Astrocyte (in vitro differentiated cells and primary cell): ENCODE data around the gene ANKH. TPM values are rescaled to one million over a fixed set of nuclear protein-coding genes. Genes with fewer than 3 reads are reported as not detected.

Experiments used
- DNase-seq: peaks from one replicate; pipeline ENCODE4 v3.0.0-alpha.2; 2010; ENCODE audit warnings: low read depth
- FAIRE-seq: peaks from 2 replicates; lab custom pipeline; 2011; peaks lifted over from hg19 to GRCh38; lab: Jason Lieb, UNC
- H2AFZ ChIP-seq: 2 replicates; pipeline ENCODE4 v1.6.0; 2012; ENCODE audit warnings: low read depth, low read length, inconsistent platforms
- H3K27ac ChIP-seq: 2 replicates; pipeline ENCODE4 v1.5.1; 2011; ENCODE audit warnings: low read depth, low read length, inconsistent platforms
- H3K27me3 ChIP-seq: 2 replicates; pipeline ENCODE4 v1.6.0; 2011; ENCODE audit warnings: low read length, inconsistent platforms; ENCODE audit not compliant: insufficient read depth
- H3K36me3 ChIP-seq: 2 replicates; pipeline ENCODE4 v1.5.1; 2011; ENCODE audit warnings: low read length, inconsistent platforms; ENCODE audit not compliant: insufficient read depth
- H3K4me1 ChIP-seq: 2 replicates; pipeline ENCODE4 v1.5.1; 2011; ENCODE audit warnings: low read length, inconsistent platforms; ENCODE audit not compliant: insufficient read depth
- H3K4me2 ChIP-seq: 2 replicates; pipeline ENCODE4 v1.6.0; 2012; ENCODE audit warnings: low read length, inconsistent platforms
- H3K4me3 ChIP-seq: 2 replicates; pipeline ENCODE4 v1.5.1; 2011; ENCODE audit warnings: low read depth, mild to moderate bottlenecking, low read length, inconsistent platforms; ENCODE audit not compliant: insufficient read depth
- H3K79me2 ChIP-seq: 2 replicates; pipeline ENCODE4 v1.6.0; 2012; ENCODE audit warnings: mild to moderate bottlenecking, low read length, inconsistent platforms; ENCODE audit not compliant: insufficient read depth
- H3K9ac ChIP-seq: 2 replicates; pipeline ENCODE4 v1.6.0; 2012; ENCODE audit warnings: mild to moderate bottlenecking, low read length, inconsistent platforms
- H3K9me3 ChIP-seq: 2 replicates; pipeline ENCODE4 v1.5.1; 2012; ENCODE audit warnings: low read depth, mild to moderate bottlenecking, low read length, inconsistent platforms; ENCODE audit not compliant: insufficient read depth
- H4K20me1 ChIP-seq: 2 replicates; pipeline ENCODE4 v1.6.0; 2012; ENCODE audit warnings: low read length, inconsistent platforms; ENCODE audit not compliant: insufficient read depth
- H3K27ac Mint-ChIP-seq: one replicate; pipeline ENCODE4 v1.8.0; 2021; ENCODE audit warnings: mild to moderate bottlenecking, mixed read lengths; ENCODE audit not compliant: unreplicated experiment
- H3K27me3 Mint-ChIP-seq: one replicate; pipeline ENCODE4 v1.8.0; 2021; ENCODE audit warnings: low read depth, mixed read lengths; ENCODE audit not compliant: unreplicated experiment
- H3K36me3 Mint-ChIP-seq: one replicate; pipeline ENCODE4 v1.8.0; 2021; ENCODE audit warnings: low read depth, mixed read lengths; ENCODE audit not compliant: unreplicated experiment
- H3K4me1 Mint-ChIP-seq: one replicate; pipeline ENCODE4 v1.8.0; 2021; ENCODE audit warnings: low read depth, mixed read lengths; ENCODE audit not compliant: unreplicated experiment
- H3K4me3 Mint-ChIP-seq: one replicate; pipeline ENCODE4 v1.8.0; 2021; ENCODE audit warnings: mild to moderate bottlenecking, moderate library complexity, mixed read lengths; ENCODE audit not compliant: unreplicated experiment
- H3K9me3 Mint-ChIP-seq: one replicate; pipeline ENCODE4 v1.8.0; 2021; ENCODE audit warnings: mild to moderate bottlenecking, mixed read lengths; ENCODE audit not compliant: unreplicated experiment
- CTCF ChIP-seq: IDR thresholded peaks from 2 replicates; pipeline ENCODE4 v1.5.1; 2011; ENCODE audit warnings: low read depth, mild to moderate bottlenecking, inconsistent platforms, low read length, moderate library complexity; ENCODE audit not compliant: insufficient read depth
- EZH2 ChIP-seq: IDR thresholded peaks from 2 replicates; pipeline ENCODE4 v1.6.1; 2012; ENCODE audit warnings: mild to moderate bottlenecking, low read length, inconsistent platforms; ENCODE audit not compliant: insufficient read depth
- total RNA-seq: library from RNA; stranded (reverse); gene quantifications from 2 replicates; pipeline ENCODE4 v1.2.1, GENCODE V29; 2021

ANKH gene
- total RNA-seq, 1 donor from 2014 or later, result 15.8 TPM

GRCh38 chr5:14742498-14742897, 129.1 kb downstream of the ANKH start:
- DNase-seq (no peak), FAIRE-seq (no peak)
- Mint-ChIP-seq H3K4me1 (peaks cover 6% of the 10 kb centered on the region), H3K36me3 (peaks cover 8% of the 10 kb centered on the region), H3K9me3 (no peaks in the 10 kb centered on the region), H3K27ac (no peak overlapping the region), H3K4me3 (no peak overlapping the region), H3K27me3 (no peaks in the 10 kb centered on the region)
- no peak for TF ChIP-seq EZH2
- TF ChIP-seq CTCF, result no peak
- Histone ChIP-seq H3K79me2 (no peaks in the 10 kb centered on the region), H3K4me1 (peaks cover 28% of the 10 kb centered on the region), H3K36me3 (peaks cover 4% of the 10 kb centered on the region), H3K4me3 (no peak overlapping the region), H3K27ac (no peak overlapping the region), H4K20me1 (peaks cover 6% of the 10 kb centered on the region), H2AFZ (no peak overlapping the region), H3K9me3 (no peaks in the 10 kb centered on the region), H3K9ac (no peak overlapping the region), H3K27me3 (no peaks in the 10 kb centered on the region), H3K4me2 (no peak overlapping the region)

- H3K36me3 ChIP-seq, result peaks cover 4% of the 10 kb centered on the region
- H3K27ac Mint-ChIP-seq, result no peak overlapping the region
- FAIRE-seq (no peak), DNase-seq (no peak)
- H3K4me3 ChIP-seq, result no peak overlapping the region
- no peak overlapping the region for H3K4me2 ChIP-seq
- H3K27me3 Mint-ChIP-seq, result no peaks in the 10 kb centered on the region
- peaks cover 6% of the 10 kb centered on the region for H3K4me1 Mint-ChIP-seq
- H3K4me1 ChIP-seq, result peaks cover 28% of the 10 kb centered on the region
- no peaks in the 10 kb centered on the region for H3K27me3 ChIP-seq
- H3K4me3 Mint-ChIP-seq, result no peak overlapping the region
- no peak overlapping the region for H3K27ac ChIP-seq
- no peaks in the 10 kb centered on the region for H3K9me3 Mint-ChIP-seq
- TF ChIP-seq CTCF (no peak), EZH2 (no peak)
- peaks cover 6% of the 10 kb centered on the region for H3K36me3 Mint-ChIP-seq
- H3K9ac ChIP-seq, result no peak overlapping the region
- H3K9me3 ChIP-seq, result no peaks in the 10 kb centered on the region
- no peak overlapping the region for H2AFZ ChIP-seq
- H3K79me2 ChIP-seq, result no peaks in the 10 kb centered on the region
- H4K20me1 ChIP-seq, result peaks cover 6% of the 10 kb centered on the region
These were observed 129.7 kb downstream of the ANKH start for GRCh38 chr5:14741801-14742440.

GRCh38 chr5:14741131-14741530, 130.4 kb downstream of the ANKH start:
- no peak for DNase-seq
- Histone ChIP-seq H3K4me1 (peaks cover 28% of the 10 kb centered on the region), H3K4me3 (no peak overlapping the region), H3K9me3 (no peaks in the 10 kb centered on the region), H2AFZ (no peak overlapping the region), H3K27me3 (no peaks in the 10 kb centered on the region), H3K4me2 (no peak overlapping the region), H4K20me1 (peaks cover 6% of the 10 kb centered on the region), H3K36me3 (peaks cover 4% of the 10 kb centered on the region), H3K79me2 (no peaks in the 10 kb centered on the region), H3K27ac (no peak overlapping the region), H3K9ac (no peak overlapping the region)
- Mint-ChIP-seq H3K4me1 (peaks cover 6% of the 10 kb centered on the region), H3K9me3 (peaks cover 4% of the 10 kb centered on the region), H3K27ac (no peak overlapping the region), H3K36me3 (peaks cover 9% of the 10 kb centered on the region), H3K4me3 (no peak overlapping the region), H3K27me3 (peaks cover 5% of the 10 kb centered on the region)
- no peak for TF ChIP-seq EZH2
- TF ChIP-seq CTCF, result no peak
- FAIRE-seq, result no peak
